NOMO-1 treated with DMSO at 0.1 percent for 48 hours (cell line): ENCODE data around the gene NCOA4.
"Not testable (repeated sequence)": the region's sequence is repeated elsewhere in the genome, so short reads cannot be mapped to it uniquely, and the experiment has no call there.

Source experiments
- DNase-seq: peaks from one replicate; lab custom pipeline; 2025; ENCODE audit not compliant: unreplicated experiment; lab: John Stamatoyannopoulos, UW

NCOA4 gene

GRCh38 chr10:45985590-45985989 is 44.8 kb downstream of the NCOA4 start:
- DNase-seq: not testable (repeated sequence)

GRCh38 chr10:45984473-45984872 is 46.0 kb downstream of the NCOA4 start:
- DNase-seq: not testable (repeated sequence)

- peak; percentile 41 for DNase-seq
These were observed 46.8 kb downstream of the NCOA4 start for GRCh38 chr10:45983538-45984186.

GRCh38 chr10:45981367-45981766 is 49.1 kb downstream of the NCOA4 start:
- DNase-seq: not testable (repeated sequence)

GRCh38 chr10:45978554-45978953 is 51.9 kb downstream of the NCOA4 start:
- not testable (repeated sequence) for DNase-seq

- DNase-seq: peak; percentile 27
These were observed 56.4 kb downstream of the NCOA4 start for GRCh38 chr10:45974041-45974440.

GRCh38 chr10:45972813-45973169 is 57.6 kb downstream of the NCOA4 start:
- DNase-seq: peak; percentile 3

- DNase-seq: peak; percentile 78
These were observed 58.2 kb downstream of the NCOA4 start, which contains the start of gene TIMM23 for GRCh38 chr10:45972106-45972812. TSS of gene TIMM23 (plus strand) at chr10:45972489. CDS start at chr10:45972625, 136 bp downstream.

- not testable (repeated sequence) for DNase-seq
These were observed 58.7 kb downstream of the NCOA4 start for GRCh38 chr10:45971742-45972105.

- DNase-seq: not testable (repeated sequence)
These were observed 59.4 kb downstream of the NCOA4 start for GRCh38 chr10:45971019-45971418.

- not testable (repeated sequence) for DNase-seq
These were observed 67.6 kb downstream of the NCOA4 start for GRCh38 chr10:45962686-45963452.

GRCh38 chr10:45957928-45958327 is 72.5 kb downstream of the NCOA4 start:
- not testable (repeated sequence) for DNase-seq

GRCh38 chr10:45956634-45957033 is 73.8 kb downstream of the NCOA4 start:
- not testable (repeated sequence) for DNase-seq
